Fibroblast of skin of scalp (primary cell): ENCODE measurements around the gene AMER2.
"Not testable (repeated sequence)": the region's sequence is repeated elsewhere in the genome, so short reads cannot be mapped to it uniquely, and the experiment has no call there.

Experiments used
- DNase-seq: peaks from one replicate; pipeline ENCODE4 v3.0.0-alpha.2; 2013

AMER2 gene

DNA sequence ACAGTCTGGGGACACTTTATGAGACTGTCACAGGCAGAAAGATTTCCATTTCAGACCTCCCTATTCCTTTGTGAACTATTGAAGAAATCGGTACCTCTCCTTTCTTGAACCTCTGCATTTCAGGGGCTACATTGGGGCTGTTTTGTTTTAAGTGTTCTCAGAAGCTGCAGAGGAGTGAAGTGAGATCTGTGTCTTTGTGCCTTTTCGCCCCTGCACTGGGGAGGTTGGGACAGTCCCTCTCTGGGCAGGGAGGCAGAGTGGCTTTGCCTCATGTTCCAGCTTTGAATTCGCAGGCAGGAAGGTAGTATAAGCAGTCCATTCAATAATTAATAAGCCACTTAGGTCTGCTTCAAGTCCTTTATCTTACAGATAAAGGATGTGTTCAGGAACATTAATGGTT is 9.5 kb upstream of the AMER2 start:
- DNase-seq, result no peak

DNA sequence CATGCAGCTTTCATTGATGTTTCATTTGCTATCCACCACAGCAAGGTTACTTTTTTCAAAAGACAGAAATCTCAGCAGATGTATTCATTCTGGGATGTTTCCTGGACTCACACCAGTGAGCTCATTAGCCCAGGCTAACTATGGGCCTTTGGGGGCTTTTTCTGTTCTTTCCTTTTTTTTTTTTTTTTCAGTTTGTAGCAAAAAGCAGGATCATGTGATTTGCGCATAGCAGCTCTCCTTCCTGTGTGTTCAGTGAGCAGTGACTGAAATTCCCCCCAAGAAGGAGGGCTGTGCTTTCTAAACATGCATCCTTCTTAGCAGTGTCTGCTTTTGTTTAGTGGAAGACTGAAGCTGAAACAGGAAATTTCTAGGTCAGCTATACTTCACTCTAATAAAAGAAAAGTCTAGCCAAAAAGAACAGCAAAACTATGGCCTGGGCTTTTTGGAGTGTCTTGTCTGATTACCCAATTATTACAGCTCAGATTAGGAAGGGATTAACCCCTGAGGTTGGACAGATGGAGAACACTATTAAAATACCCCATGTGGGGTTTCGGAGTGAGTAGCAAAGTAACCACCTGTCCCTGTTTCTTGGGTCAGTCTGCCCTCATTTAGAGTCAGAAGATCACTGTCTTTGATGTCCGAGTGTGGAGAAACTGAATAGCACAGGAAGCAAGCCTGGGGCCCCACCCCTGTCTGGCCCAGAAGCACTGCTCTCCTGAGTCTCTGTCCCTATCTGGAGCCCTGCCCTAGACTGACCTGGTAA is 8.9 kb upstream of the AMER2 start:
- no peak for DNase-seq

- DNase-seq, result no peak
These were observed 8.0 kb upstream of the AMER2 start for GRCh38 chr13:25179832-25180774.

DNA sequence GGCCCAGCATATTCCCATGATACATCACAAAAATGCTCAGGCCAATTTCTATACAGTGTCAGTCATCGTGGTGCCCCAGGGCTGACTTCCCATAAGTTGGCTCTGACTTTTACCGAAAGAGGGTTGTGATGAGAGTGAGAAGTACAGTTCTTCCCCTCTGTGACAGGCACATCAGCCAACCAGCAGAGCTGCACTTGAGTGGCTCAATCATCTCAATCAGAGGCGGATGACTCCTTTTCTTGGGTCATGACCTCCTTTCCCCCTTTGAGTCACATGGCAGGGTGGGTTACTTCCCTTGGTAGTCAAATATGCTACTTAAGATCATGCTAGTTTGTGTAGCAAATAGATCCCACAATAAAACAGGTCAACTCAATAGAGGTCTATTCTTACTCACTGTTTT is 6.9 kb upstream of the AMER2 start:
- no peak for DNase-seq

- no peak for DNase-seq
These were observed 6.0 kb upstream of the AMER2 start for GRCh38 chr13:25178070-25178469.

GRCh38 chr13:25177636-25178035 is 5.5 kb upstream of the AMER2 start:
- DNase-seq, result no peak

GRCh38 chr13:25177012-25177411 is 4.9 kb upstream of the AMER2 start:
- no peak for DNase-seq

- no peak for DNase-seq
These were observed 3.3 kb upstream of the AMER2 start for GRCh38 chr13:25175431-25175830.

DNA sequence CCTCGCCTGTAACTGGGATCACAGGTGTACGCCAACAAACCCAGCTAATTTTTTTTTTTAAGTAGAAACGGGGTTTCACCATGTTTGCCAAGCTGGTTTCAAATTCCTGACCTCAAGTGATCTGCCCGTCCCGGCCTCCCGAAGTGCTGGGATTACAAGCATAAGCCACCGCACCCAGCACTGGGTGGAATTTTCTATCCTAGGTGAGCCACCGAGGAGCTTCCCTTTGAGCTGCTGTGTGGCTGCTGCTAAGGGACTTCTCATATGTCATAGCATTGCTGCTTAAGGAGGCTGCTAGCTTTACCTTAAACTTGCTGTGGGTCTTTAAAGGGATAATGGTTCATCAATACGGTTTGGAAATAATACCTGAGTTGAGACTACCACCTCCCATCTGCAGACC is 2.9 kb upstream of the AMER2 start:
- no peak for DNase-seq

- no peak for DNase-seq
These were observed 2.2 kb upstream of the AMER2 start for GRCh38 chr13:25174304-25174703.

DNA sequence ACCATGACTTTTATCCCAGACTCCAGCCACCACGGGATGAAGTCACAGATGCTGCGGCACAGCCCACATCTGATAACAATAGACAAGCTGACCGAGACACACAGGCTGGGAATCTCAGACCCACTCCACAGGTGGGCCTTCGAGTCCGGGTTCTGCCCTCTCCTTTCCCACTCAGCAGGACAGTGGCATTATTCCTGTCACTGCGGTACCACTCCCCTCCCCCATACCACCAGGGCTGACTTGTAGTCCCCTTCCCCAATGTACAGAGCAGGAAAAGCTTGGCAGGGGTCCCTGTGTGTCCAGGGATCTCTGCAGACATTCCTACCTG is 179 bp upstream of the AMER2 start:
- DNase-seq, result no peak

DNA sequence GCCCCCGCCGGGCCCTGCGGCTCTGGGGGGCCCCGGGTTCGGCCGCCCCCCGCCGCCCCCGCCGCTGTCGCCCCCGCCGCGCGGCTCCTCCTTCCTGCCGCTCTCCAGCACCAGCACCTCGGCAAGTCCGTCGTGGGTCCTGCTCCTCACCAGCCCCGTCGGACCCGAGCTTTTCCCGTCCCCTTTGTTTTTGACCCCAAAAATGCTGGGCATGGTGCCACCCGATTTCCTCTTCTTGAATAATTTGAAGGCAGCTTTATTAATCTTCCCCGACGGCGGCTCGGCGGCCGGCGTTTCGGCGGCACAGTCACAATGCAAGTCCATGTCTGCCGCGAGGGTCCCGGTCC is 945 bp downstream of the AMER2 start:
- DNase-seq, result no peak

- no peak for DNase-seq
These were observed 1.5 kb downstream of the AMER2 start for GRCh38 chr13:25170554-25171111.

DNA sequence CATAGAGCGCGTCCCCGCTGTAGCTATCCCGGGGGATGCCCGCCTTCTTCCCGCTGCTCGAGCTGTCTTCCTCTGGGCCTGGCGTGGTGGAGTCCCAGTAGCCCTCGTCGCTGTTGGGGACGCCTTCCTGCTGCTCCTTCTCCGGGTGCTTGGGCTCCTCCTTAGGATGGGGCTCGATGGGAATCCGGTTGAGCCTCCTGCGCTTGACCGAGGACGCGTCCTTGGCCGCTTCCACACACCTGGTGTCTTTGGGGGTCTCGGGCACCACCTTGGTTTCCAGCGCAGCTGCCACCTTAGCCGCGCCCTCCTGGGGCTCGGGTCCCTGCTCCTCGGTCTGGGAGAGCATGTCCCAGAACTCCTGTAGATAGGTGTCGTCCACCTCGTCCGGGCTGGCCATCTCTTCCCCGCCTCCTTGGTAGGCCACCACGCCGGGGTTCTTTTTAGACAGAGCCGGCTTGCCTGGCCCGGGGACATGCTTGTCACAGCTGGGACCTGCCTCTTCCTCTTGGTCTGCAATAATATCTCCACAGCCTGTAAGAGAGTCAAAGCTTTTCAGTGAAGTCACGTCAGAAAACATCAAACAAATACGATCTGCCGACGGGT is 2.0 kb downstream of the AMER2 start:
- DNase-seq, result no peak

- DNase-seq, result no peak
These were observed 2.7 kb downstream of the AMER2 start for GRCh38 chr13:25169356-25169755.

DNA sequence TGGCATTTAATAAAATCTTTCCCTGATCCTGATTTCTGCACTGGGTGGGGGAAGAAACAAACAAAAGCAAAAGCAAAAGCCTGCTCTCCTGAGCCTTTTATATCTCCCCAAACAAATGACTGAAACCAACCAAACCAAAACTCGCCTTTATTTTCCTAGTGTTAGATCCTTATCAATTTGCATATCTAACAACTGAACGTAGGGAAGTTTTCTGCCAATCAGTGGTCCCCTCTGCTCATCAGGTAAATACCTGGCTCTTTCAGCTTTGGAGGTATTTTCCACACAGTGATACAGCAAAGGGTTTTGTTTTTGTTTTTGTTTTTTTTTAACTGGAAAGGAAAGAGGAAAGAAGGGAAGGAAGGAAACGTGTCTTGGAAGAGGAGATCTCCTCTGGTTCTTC is 3.3 kb downstream of the AMER2 start:
- DNase-seq, result no peak

DNA sequence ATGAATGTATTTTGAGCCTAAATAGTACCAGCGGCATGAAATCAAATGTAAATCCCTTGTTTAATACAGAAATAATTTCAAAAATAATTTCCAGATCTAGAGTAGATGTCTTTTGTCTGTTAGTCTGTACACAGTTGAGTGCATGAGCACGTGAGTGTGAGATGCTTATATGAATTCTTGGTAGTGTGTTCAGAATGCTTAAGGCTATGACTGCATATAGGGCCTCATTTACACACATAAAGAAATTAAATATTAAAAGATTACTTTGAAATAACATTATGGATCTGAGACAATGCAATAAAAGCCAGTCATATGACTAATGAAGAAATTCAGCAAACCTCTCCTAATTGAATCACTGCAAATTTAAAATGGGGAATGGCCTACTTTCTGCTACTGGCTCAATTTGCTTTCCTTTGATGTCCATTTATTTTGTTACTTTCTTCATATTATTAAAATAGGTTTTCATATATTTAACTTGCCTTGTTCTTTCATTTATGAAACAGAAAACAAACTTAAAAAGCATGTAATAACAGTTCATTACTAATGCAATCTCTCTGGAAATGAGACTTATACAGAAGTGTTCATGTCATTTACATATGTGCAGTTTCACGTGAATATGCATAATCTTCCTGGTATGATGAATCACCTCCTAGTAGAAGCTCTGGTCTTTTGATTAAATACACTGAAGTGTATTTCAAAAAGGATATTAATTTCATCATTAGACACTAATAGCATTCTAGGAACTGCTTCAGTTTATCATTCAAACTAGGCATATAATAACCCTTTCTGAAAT is 4.5 kb downstream of the AMER2 start:
- DNase-seq, result no peak

- DNase-seq, result no peak
These were observed 5.8 kb downstream of the AMER2 start for GRCh38 chr13:25166306-25166705.

GRCh38 chr13:25165663-25166062 is 6.4 kb downstream of the AMER2 start:
- no peak for DNase-seq

DNA sequence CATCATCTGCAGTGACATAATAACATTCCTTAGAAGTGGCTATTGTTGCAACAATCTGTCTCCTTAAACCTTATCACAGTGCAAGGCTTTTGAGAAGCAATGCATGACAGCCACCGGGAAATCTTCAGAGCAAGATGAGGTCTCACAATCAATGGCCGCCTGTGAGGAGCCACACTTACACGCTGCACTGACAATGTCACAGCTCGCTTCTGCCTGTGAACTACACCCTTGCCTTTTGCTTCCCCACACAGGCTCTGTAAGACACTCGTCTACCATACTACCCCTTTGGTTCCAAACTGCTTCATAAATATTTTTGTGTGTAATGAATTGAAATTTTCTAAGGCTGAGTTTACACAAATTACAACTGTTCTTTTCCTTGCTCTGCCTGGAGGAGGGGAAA is 6.9 kb downstream of the AMER2 start:
- DNase-seq, result not testable (repeated sequence)

DNA sequence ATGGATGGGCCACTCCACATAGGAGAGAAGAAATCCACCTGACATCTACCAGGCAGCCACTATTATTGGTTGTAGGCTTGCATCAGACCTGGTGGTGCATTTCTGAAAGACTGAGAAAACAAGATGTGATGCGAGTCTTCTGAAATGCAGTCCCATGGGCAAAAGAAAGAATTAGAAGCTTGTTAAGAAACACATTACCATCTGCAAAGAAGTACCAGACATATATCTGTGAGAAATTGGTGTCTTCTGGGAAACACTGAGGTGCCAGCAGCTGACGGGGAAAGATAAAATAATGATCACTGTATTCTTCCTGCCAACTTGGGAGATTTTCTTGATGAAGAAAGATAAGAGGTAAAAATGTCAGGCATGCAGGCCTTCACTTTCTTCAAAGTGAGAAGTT is 14.4 kb downstream of the AMER2 start:
- no peak for DNase-seq

DNA sequence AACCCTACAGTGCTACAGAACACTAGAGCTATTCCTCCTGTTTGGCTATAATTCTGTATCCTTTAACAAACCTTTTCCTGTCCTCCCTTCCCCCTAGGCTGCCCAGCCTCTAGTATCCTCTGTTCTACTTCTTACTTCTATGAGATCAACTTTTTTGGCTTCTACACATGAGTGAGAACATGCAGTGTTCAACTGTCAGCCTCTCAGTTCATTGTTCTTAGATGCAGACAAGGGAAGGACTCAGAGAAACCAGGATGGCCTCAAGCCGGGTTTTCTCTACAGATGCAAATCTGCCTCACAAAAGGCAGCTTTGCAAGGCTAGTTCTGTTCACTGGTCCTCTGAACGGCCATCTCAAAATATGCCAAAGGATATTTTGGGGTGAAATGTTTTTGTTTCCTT is 18.4 kb downstream of the AMER2 start:
- no peak for DNase-seq
